Measurements from ENCODE around the gene RAPGEF3. TPM values are rescaled to one million over a fixed set of nuclear protein-coding genes. Genes with fewer than 3 reads are reported as not detected.

RAPGEF3 gene
- total and polyA plus RNA-seq, 2 of the 13 experiments (the other 11 are each of a cell fraction or from before 2014, with no cell fraction given): 0.07 TPM

DNA sequence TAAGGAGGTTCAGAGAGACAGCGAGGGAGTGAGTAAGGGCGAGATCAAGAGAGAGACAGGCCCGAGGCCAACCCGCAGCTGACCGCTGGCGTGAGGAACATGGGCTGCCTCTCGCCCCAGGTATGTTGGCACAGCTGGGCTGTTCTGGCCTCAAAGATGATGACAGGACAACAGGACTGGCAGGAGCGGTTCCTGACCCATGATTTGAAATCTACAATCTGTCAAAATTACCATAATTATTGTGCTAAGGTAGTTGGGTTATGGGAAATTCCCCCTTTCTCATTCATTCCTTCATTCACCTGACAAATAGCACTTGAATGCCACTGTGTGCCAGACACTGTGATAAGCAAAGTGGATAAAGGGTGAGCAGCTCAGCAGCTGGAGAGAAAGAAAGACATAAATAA, 28.3 kb downstream of the RAPGEF3 start:
- no peak for ATAC-seq

More for the DNA sequence above, 28.3 kb downstream of the RAPGEF3 start:
- WGBS (ENCODE audit: low lambda C conversion rate): 51% methylated on average over 8 of the region's 8 CpGs
- ChIA-PET CTCF (ENCODE audit: low intra/inter-chr PET ratio, low total read pairs) (no interaction called here), POLR2A (no interaction called here)
- FAIRE-seq: no peak
- H4K20me1 ChIP-seq (ENCODE audit: insufficient read depth, low read length): no peaks in the 10 kb centered on the region
- intact Hi-C loops (cut with micrococcal nuclease; ENCODE audit: unreplicated experiment) (no loop called here), in situ Hi-C loops (cut with HindIII; ENCODE audit: extremely low pct_ligation_motif_present, low pct_unique_long_range_greater_than_20kb) (no loop called here)
- H3K4me3 ChIP-seq (replicated peaks in 1 of 3; ENCODE audit: insufficient read depth in 1 of 3, low read depth in 2 of 3, low read length in 3 of 3): no peak overlapping the region
- H3K4me2 ChIP-seq (ENCODE audit: low read depth, low read length): no peak overlapping the region
- H3K36me3 ChIP-seq (replicated peaks in 1 of 2; ENCODE audit: control insufficient read depth in 1 of 2, insufficient read depth in 2 of 2, low read length in 2 of 2): no peaks in the 10 kb centered on the region
- H3K4me1 ChIP-seq (ENCODE audit: insufficient read depth, low read length): no peaks in the 10 kb centered on the region
- no peaks in the 10 kb centered on the region for H3K79me2 ChIP-seq (ENCODE audit: insufficient read depth, low read length)
- TF ChIP-seq SRF (IDR thresholded peaks at IDR 0.05; ENCODE audit: low read depth, low read length) (no peak), RFX1 (IDR thresholded peaks at IDR 0.05) (no peak), REL (CRISPR knock-in tag; conservative IDR thresholded peaks at IDR 0.05) (no peak), KDM1A (CRISPR knock-in tag; IDR thresholded peaks at IDR 0.05) (no peak), ZNF180 (CRISPR knock-in tag; IDR thresholded peaks at IDR 0.05; ENCODE audit: borderline replicate concordance, low read depth) (no peak), SRSF9 (IDR thresholded peaks at IDR 0.05; ENCODE audit: borderline replicate concordance, insufficient read depth, low read depth, low read length, poor library complexity, severe bottlenecking) (no peak), DMAP1 (CRISPR knock-in tag; IDR thresholded peaks at IDR 0.05) (no peak), WIZ (CRISPR knock-in tag; IDR thresholded peaks at IDR 0.05) (no peak), ZNF598 (CRISPR knock-in tag; IDR thresholded peaks at IDR 0.05; ENCODE audit: borderline replicate concordance) (no peak), TCF7L2 (IDR thresholded peaks at IDR 0.05; ENCODE audit: low read depth, low read length) (no peak)
- TF ChIP-seq, protein P1, sequence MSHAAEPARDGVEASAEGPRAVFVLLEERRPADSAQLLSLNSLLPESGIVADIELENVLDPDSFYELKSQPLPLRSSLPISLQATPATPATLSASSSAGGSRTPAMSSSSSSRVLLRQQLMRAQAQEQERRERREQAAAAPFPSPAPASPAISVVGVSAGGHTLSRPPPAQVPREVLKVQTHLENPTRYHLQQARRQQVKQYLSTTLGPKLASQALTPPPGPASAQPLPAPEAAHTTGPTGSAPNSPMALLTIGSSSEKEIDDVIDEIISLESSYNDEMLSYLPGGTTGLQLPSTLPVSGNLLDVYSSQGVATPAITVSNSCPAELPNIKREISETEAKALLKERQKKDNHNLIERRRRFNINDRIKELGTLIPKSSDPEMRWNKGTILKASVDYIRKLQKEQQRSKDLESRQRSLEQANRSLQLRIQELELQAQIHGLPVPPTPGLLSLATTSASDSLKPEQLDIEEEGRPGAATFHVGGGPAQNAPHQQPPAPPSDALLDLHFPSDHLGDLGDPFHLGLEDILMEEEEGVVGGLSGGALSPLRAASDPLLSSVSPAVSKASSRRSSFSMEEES (CRISPR knock-in tag; IDR thresholded peaks at IDR 0.05): no peak
- TF ChIP-seq, protein P2, sequence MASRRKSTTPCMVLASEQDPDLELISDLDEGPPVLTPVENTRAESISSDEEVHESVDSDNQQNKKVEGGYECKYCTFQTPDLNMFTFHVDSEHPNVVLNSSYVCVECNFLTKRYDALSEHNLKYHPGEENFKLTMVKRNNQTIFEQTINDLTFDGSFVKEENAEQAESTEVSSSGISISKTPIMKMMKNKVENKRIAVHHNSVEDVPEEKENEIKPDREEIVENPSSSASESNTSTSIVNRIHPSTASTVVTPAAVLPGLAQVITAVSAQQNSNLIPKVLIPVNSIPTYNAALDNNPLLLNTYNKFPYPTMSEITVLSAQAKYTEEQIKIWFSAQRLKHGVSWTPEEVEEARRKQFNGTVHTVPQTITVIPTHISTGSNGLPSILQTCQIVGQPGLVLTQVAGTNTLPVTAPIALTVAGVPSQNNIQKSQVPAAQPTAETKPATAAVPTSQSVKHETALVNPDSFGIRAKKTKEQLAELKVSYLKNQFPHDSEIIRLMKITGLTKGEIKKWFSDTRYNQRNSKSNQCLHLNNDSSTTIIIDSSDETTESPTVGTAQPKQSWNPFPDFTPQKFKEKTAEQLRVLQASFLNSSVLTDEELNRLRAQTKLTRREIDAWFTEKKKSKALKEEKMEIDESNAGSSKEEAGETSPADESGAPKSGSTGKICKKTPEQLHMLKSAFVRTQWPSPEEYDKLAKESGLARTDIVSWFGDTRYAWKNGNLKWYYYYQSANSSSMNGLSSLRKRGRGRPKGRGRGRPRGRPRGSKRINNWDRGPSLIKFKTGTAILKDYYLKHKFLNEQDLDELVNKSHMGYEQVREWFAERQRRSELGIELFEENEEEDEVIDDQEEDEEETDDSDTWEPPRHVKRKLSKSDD (CRISPR knock-in tag; IDR thresholded peaks at IDR 0.05; ENCODE audit: low read depth): no peak
- H3K9me3 ChIP-seq (ENCODE audit: low read length): no peaks in the 10 kb centered on the region
- DNase-seq (ENCODE audit: low spot score): no peak
- BruUV-seq (replicated peaks): no TSS peak
- H3K9ac ChIP-seq (ENCODE audit: insufficient read depth, low read depth, low read length): no peak overlapping the region
- no peak overlapping the region for H3K27ac ChIP-seq (ENCODE audit: extremely low read length, insufficient read depth, low read length)
- peaks cover 4 to 7% of the 10 kb centered on the region in 2 experiments; a peak in 4 of 5 replicates for H3K27me3 ChIP-seq (ENCODE audit: control insufficient read depth in 1 of 2, insufficient read depth in 2 of 2, low read length in 2 of 2)
- H2AFZ ChIP-seq (ENCODE audit: low read length): no peak overlapping the region
